SH-SY5Y (cell line): ENCODE data around the gene MT3.

Experiments
- GATA2 ChIP-seq: IDR thresholded peaks from 2 replicates; pipeline ENCODE4 v1.6.1; 2011; ENCODE audit warnings: mild to moderate bottlenecking, low read depth, low read length
- GATA3 ChIP-seq: IDR thresholded peaks from 2 replicates; pipeline ENCODE4 v1.6.1; 2011; ENCODE audit warnings: low read depth, mild to moderate bottlenecking, low read length, moderate library complexity

DNA sequence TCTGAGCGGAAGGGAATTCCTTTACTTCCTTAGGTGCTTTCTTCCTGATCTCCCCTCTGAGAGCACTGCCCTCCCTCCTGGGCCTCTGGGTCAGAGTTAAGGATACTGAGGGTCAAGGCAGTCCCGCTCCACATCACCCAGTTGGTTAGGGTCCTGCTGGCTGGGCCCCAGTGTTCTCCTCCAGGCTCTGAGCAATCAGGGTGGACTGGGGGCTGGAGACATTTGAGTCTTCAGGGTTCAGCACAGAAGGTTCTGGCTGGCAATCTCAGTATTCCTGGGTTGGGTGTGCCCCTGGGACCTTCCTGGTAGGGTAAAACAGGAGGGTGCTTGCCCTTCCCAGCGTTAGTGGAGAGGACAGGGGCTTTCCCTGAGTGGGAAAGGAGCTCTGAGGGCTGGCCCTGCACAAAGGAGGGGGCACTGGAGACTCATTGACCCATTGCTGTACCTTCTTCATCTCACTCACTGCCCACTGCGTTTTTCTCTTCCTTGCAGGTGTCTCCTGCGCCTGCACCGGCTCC is 43.6 kb downstream of the MT3 start:
- TF ChIP-seq GATA3: no peak
- TF ChIP-seq GATA2: no peak
